Gastroesophageal sphincter (tissue), 4 donors: Measurements from ENCODE around the gene SLC1A4. TPM values are rescaled to one million over a fixed set of nuclear protein-coding genes. Genes with fewer than 3 reads are reported as not detected.

Experiments
- ATAC-seq: fragments of 150-250 bp; one replicate; pipeline ENCODE4 v1.9.1; 2016; ENCODE audit warnings: mild to moderate bottlenecking, moderate library complexity
- H3K27ac ChIP-seq, 4 donors: fragments of 200-600 bp; sonication (generic) in 3 of 4; 1 replicate in 3 of 4; 2 replicates in 1 of 4; pipeline ENCODE4 v1.5.1; 2016 to 2019
- H3K27me3 ChIP-seq: fragments of 200-600 bp; sonication (generic); one replicate; pipeline ENCODE4 v1.5.1; 2019
- H3K36me3 ChIP-seq, 2 donors: fragments of 200-600 bp; sonication (generic); one replicate each; pipeline ENCODE4 v1.5.1; 2019; ENCODE audit warnings: control low read depth in 1 of 2
- H3K4me1 ChIP-seq, 3 donors: fragments of 200-600 bp; sonication (generic); 1 replicate in 2 of 3; 2 replicates in 1 of 3; pipeline ENCODE4 v1.5.1; 2016 to 2019; ENCODE audit warnings: control low read depth in 2 of 3
- H3K4me3 ChIP-seq, 2 donors: fragments of 200-600 bp; sonication (generic); one replicate each; pipeline ENCODE4 v1.5.1; 2019; ENCODE audit warnings: mild to moderate bottlenecking in 1 of 2, moderate library complexity in 1 of 2
- H3K9me3 ChIP-seq, 3 donors: fragments of 200-600 bp; sonication (generic); one replicate each; pipeline ENCODE4 v1.5.1; 2017 to 2019; ENCODE audit warnings: control low read depth in 2 of 3
- CTCF ChIP-seq, 4 experiments: fragments of 200-600 bp in 2 of 4; fragments of 450-650 bp in 2 of 4; sonication (generic) in 1 of 4; IDR thresholded peaks; one replicate each; pipeline ENCODE4 v1.5.1; 2017 to 2019; ENCODE audit warnings: antibody characterized with exemption in 4 of 4, mild to moderate bottlenecking in 2 of 4, moderate library complexity in 2 of 4
- EP300 ChIP-seq: sonication (generic); formaldehyde crosslinking; IDR thresholded peaks from one replicate; pipeline ENCODE4 v1.6.1; 2017; ENCODE audit warnings: antibody characterized with exemption, mild to moderate bottlenecking
- POLR2A ChIP-seq, 2 donors: fragments of 450-650 bp; IDR thresholded peaks; one replicate each; pipeline ENCODE4 v1.6.1; 2017; ENCODE audit warnings: antibody characterized with exemption in 2 of 2, mild to moderate bottlenecking in 2 of 2, moderate library complexity in 1 of 2
- POLR2AphosphoS5 ChIP-seq: sonication (generic); formaldehyde crosslinking; IDR thresholded peaks from one replicate; pipeline ENCODE4 v1.6.1; 2017; ENCODE audit warnings: antibody characterized with exemption
- WGBS, 2 donors: methylation state at CpG; one replicate each; pipeline ENCODE4 v1.1.5; 2018; ENCODE audit warnings: low coverage in 1 of 2; 5-methylcytosine and 5-hydroxymethylcytosine counted together
- total RNA-seq, 4 donors: library from RNA; depleted of rRNA; stranded (reverse); fragments of >200 nt; gene quantifications; one replicate each; pipeline ENCODE4 v1.1.0, GENCODE V29; 2016

The SLC1A4 gene
- total RNA-seq, 4 donors from 2014 or later: 9.0 to 13.8 (median 11.3) TPM

- Histone ChIP-seq H3K4me1 (peaks cover 0 to 25% (median 0%) of the 10 kb centered on the region in 3 donors), H3K4me3 (no peak overlapping the region), H3K9me3 (no peaks in the 10 kb centered on the region), H3K36me3 (no peaks in the 10 kb centered on the region), H3K27ac (peak overlapping the region in 1 of 4 donors; percentile 35), H3K27me3 (no peaks in the 10 kb centered on the region)
- ATAC-seq: no peak
- 61 to 69% methylated on average over 5 of the region's 5 CpGs for WGBS, 2 donors
- no peak for TF ChIP-seq CTCF (IDR thresholded peaks at IDR 0.05)
- no peak for TF ChIP-seq POLR2AphosphoS5
- TF ChIP-seq EP300: no peak
- TF ChIP-seq POLR2A (IDR thresholded peaks at IDR 0.05): no peak
Measured at GRCh38 chr2:64972426-64972825, 16.8 kb upstream of the SLC1A4 start.

DNA sequence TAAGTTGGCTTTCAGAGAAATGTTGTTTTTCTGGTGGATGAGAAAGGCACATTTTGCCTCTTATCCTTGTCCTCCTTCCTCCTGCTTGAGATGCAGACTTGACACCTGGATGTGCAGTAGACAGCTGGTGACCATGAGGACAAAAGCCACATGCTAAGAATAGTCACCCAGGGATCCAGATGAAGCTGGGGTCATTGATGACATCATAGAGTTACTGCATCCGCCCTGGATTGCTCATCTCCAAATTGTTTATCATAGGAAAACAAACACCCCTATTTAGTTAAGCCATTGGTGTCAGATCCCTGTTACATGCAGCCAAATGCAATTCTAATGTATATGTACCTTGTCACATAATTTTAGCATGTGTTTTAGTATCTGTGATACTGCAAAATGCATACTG is 16.3 kb upstream of the SLC1A4 start:
- Histone ChIP-seq H3K4me1 (peaks cover 0 to 25% (median 0%) of the 10 kb centered on the region in 3 donors), H3K4me3 (no peak overlapping the region), H3K9me3 (no peaks in the 10 kb centered on the region), H3K36me3 (no peaks in the 10 kb centered on the region), H3K27me3 (no peaks in the 10 kb centered on the region), H3K27ac (peak overlapping the region in 1 of 4 donors; percentile 35)
- ATAC-seq: no peak
- no peak for TF ChIP-seq POLR2A (IDR thresholded peaks at IDR 0.05)
- no peak for TF ChIP-seq POLR2AphosphoS5
- TF ChIP-seq CTCF (IDR thresholded peaks at IDR 0.05): no peak
- TF ChIP-seq EP300: no peak
- 60% methylated on average over 1 of the region's 1 CpG; no CpG with 5 or more reads in 1 of the 2 donors for WGBS, 2 donors

GRCh38 chr2:64975232-64975821 is 13.9 kb upstream of the SLC1A4 start:
- Histone ChIP-seq H3K9me3 (no peaks in the 10 kb centered on the region), H3K27me3 (no peaks in the 10 kb centered on the region), H3K36me3 (no peaks in the 10 kb centered on the region), H3K4me1 (peaks cover 0 to 25% (median 0%) of the 10 kb centered on the region in 3 donors), H3K27ac (peak overlapping the region in 3 of 4 donors; percentile 40 to 57 (median 52)), H3K4me3 (no peak overlapping the region)
- TF ChIP-seq POLR2AphosphoS5: peak; percentile 87
- no peak for TF ChIP-seq POLR2A (IDR thresholded peaks at IDR 0.05)
- no peak for TF ChIP-seq EP300
- no peak for TF ChIP-seq CTCF (IDR thresholded peaks at IDR 0.05)
- 0 to 8% methylated on average over 3 to 4 of the region's 4 CpGs for WGBS, 2 donors
- ATAC-seq: peak; percentile 77

GRCh38 chr2:64976276-64976675 is 12.9 kb upstream of the SLC1A4 start:
- no peak overlapping the region for H3K4me3 ChIP-seq
- no peaks in the 10 kb centered on the region for H3K9me3 ChIP-seq
- no peaks in the 10 kb centered on the region for H3K36me3 ChIP-seq
- H3K4me1 ChIP-seq: peaks cover 0 to 25% (median 0%) of the 10 kb centered on the region in 3 donors
- H3K27me3 ChIP-seq: no peaks in the 10 kb centered on the region
- TF ChIP-seq POLR2A (IDR thresholded peaks at IDR 0.05) (no peak), CTCF (IDR thresholded peaks at IDR 0.05) (no peak)
- 45 to 75% methylated on average over 1 of the region's 1 CpG for WGBS, 2 donors
- H3K27ac ChIP-seq: no peak overlapping the region
- ATAC-seq: no peak

DNA sequence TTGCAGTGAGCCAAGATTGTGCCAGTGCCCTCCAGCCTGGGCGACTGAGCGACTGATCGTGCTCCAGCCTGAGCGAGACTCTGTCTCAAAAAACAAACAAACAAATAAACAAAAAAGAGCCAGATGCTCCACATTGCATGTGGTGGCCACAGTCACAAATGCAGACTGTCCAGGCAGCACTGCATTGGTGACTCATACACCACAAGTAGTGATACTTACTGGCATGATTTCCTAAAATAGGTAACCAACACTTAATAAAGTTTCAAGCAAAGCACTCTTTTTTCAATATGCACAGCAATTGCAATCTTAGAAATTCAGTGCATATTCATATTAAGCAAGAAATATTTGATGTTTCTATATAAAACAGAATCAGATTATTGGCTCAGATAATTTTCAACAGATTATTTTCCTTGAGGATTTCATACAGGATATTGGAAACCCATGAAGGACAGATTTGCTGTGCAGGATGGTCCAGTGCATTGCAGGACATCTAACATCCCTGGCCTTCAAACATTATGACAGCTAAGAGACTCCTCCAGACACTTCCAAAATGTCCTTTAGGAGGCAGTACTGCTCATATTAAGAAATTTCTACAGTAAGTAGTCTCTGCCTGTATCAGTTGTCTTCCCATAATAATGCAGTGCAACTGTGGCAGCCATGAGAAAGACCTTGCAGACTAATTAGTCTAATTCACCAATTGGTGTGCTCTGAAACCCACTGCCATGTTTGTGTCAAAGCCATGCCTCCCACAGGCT is 10.5 kb upstream of the SLC1A4 start:
- peaks cover 0 to 16% (median 0%) of the 10 kb centered on the region in 3 donors for H3K4me1 ChIP-seq
- TF ChIP-seq CTCF (IDR thresholded peaks at IDR 0.05): peak in 1 of 4 experiments; percentile 19
- TF ChIP-seq EP300: no peak
- no peaks in the 10 kb centered on the region for H3K9me3 ChIP-seq
- H3K4me3 ChIP-seq: no peak overlapping the region
- no peaks in the 10 kb centered on the region for H3K36me3 ChIP-seq
- WGBS, 2 donors: 85 to 100% methylated on average over 4 of the region's 4 CpGs
- H3K27me3 ChIP-seq: no peaks in the 10 kb centered on the region
- ATAC-seq: no peak
- no peak overlapping the region for H3K27ac ChIP-seq
